ENCODE measurements around the gene SLC25A39. TPM values are rescaled to one million over a fixed set of nuclear protein-coding genes. Genes with fewer than 3 reads are reported as not detected.

The SLC25A39 gene
- total and polyA plus RNA-seq, 9 of the 15 experiments (the other 6 are each of a cell fraction or from before 2014, with no cell fraction given), result 4.8 to 267 (median 140) TPM

DNA sequence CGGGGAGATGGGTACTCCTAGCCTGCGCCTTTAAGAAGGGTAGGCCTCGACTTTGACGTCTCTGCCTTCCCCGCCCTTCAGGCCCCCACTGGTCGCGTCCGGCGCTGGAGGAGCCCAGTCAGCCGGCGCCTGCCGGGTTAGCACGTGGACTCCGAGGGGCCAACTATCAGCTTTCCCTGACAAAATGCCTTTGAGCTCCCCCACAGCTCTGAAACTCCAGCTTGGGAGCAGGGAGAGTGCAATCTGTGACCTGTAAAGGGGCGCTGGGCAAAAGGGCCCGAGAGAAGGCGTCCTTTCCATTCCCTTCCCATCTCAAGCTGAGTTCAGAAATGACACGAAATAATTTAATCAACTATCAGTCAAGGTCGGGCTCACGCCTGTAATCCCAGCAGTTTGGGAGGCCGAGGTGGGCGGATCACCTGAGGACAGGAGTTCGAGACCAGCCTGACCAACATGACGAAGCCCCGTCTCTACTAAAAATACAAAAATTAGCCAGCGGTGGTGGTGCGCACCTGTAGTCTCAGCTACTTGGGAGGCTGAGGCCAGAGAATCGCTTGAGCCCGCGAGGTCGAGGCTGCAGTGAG is 2.3 kb upstream of the SLC25A39 start (continued):
- TF ChIP-seq, protein P1, sequence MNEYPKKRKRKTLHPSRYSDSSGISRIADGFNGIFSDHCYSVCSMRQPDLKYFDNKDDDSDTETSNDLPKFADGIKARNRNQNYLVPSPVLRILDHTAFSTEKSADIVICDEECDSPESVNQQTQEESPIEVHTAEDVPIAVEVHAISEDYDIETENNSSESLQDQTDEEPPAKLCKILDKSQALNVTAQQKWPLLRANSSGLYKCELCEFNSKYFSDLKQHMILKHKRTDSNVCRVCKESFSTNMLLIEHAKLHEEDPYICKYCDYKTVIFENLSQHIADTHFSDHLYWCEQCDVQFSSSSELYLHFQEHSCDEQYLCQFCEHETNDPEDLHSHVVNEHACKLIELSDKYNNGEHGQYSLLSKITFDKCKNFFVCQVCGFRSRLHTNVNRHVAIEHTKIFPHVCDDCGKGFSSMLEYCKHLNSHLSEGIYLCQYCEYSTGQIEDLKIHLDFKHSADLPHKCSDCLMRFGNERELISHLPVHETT (CRISPR knock-in tag; conservative IDR thresholded peaks at IDR 0.05 in 1 of 2, IDR thresholded peaks at IDR 0.05 in 1 of 2), result peak in 1 of 2 experiments; percentile 33; a peak in 1 of 4 replicates
- TF ChIP-seq, protein P2, sequence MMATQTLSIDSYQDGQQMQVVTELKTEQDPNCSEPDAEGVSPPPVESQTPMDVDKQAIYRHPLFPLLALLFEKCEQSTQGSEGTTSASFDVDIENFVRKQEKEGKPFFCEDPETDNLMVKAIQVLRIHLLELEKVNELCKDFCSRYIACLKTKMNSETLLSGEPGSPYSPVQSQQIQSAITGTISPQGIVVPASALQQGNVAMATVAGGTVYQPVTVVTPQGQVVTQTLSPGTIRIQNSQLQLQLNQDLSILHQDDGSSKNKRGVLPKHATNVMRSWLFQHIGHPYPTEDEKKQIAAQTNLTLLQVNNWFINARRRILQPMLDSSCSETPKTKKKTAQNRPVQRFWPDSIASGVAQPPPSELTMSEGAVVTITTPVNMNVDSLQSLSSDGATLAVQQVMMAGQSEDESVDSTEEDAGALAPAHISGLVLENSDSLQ (IDR thresholded peaks at IDR 0.05), result no peak
- TF ChIP-seq TBL1XR1 (IDR thresholded peaks at IDR 0.05; ENCODE audit: low read length in 2 of 2), result no peak
- TF ChIP-seq HDAC8 (tag; IDR thresholded peaks at IDR 0.05), result no peak
- TF ChIP-seq HIVEP1 (CRISPR knock-in tag; IDR thresholded peaks at IDR 0.05), result no peak
- TF ChIP-seq ZSCAN32 (CRISPR knock-in tag; IDR thresholded peaks at IDR 0.05), result no peak
- TF ChIP-seq ZNF445 (CRISPR knock-in tag; IDR thresholded peaks at IDR 0.05; ENCODE audit: low read depth), result no peak
- TF ChIP-seq ZNF316 (IDR thresholded peaks at IDR 0.05), result no peak
- TF ChIP-seq EWSR1 (IDR thresholded peaks at IDR 0.05; ENCODE audit: borderline replicate concordance, low read depth, partially characterized antibody), result no peak
- no peak for TF ChIP-seq RBM34 (IDR thresholded peaks at IDR 0.05; ENCODE audit: borderline replicate concordance, insufficient read depth, low read length)
- TF ChIP-seq, protein P3, sequence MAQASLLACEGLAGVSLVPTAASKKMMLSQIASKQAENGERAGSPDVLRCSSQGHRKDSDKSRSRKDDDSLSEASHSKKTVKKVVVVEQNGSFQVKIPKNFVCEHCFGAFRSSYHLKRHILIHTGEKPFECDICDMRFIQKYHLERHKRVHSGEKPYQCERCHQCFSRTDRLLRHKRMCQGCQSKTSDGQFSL (CRISPR knock-in tag; IDR thresholded peaks at IDR 0.05), result peak; percentile 98
- TF ChIP-seq, protein P3 (tag; IDR thresholded peaks at IDR 0.05), result peak in 1 of 2 experiments; percentile 88; a peak in 1 of 4 replicates
- 0 out of 2 replicates have a peak, but pooled peaks have one; percentile 6 for TF ChIP-seq ADNP (tag; IDR thresholded peaks at IDR 0.05)
- no peak for TF ChIP-seq ZSCAN29 (IDR thresholded peaks at IDR 0.05)
- TF ChIP-seq, protein P4, sequence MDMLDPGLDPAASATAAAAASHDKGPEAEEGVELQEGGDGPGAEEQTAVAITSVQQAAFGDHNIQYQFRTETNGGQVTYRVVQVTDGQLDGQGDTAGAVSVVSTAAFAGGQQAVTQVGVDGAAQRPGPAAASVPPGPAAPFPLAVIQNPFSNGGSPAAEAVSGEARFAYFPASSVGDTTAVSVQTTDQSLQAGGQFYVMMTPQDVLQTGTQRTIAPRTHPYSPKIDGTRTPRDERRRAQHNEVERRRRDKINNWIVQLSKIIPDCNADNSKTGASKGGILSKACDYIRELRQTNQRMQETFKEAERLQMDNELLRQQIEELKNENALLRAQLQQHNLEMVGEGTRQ (CRISPR knock-in tag; IDR thresholded peaks at IDR 0.05), result peak; percentile 79
- TF ChIP-seq SMC3 (conservative IDR thresholded peaks at IDR 0.05; ENCODE audit: insufficient read depth, low read depth, low read length), result no peak
- no peak for TF ChIP-seq CC2D1A (IDR thresholded peaks at IDR 0.05)
- TF ChIP-seq, protein P5, sequence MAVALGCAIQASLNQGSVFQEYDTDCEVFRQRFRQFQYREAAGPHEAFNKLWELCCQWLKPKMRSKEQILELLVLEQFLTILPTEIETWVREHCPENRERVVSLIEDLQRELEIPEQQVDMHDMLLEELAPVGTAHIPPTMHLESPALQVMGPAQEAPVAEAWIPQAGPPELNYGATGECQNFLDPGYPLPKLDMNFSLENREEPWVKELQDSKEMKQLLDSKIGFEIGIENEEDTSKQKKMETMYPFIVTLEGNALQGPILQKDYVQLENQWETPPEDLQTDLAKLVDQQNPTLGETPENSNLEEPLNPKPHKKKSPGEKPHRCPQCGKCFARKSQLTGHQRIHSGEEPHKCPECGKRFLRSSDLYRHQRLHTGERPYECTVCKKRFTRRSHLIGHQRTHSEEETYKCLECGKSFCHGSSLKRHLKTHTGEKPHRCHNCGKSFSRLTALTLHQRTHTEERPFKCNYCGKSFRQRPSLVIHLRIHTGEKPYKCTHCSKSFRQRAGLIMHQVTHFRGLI (CRISPR knock-in tag; IDR thresholded peaks at IDR 0.05), result no peak
- no peak for TF ChIP-seq ZNF324 (CRISPR knock-in tag; IDR thresholded peaks at IDR 0.05)
- TF ChIP-seq ZNF274 (IDR thresholded peaks at IDR 0.05; ENCODE audit: borderline replicate concordance, low read depth, low read length), result no peak
- peak; percentile 97 for TF ChIP-seq BHLHE40 (IDR thresholded peaks at IDR 0.05; ENCODE audit: low read length)
- TF ChIP-seq, protein P6, sequence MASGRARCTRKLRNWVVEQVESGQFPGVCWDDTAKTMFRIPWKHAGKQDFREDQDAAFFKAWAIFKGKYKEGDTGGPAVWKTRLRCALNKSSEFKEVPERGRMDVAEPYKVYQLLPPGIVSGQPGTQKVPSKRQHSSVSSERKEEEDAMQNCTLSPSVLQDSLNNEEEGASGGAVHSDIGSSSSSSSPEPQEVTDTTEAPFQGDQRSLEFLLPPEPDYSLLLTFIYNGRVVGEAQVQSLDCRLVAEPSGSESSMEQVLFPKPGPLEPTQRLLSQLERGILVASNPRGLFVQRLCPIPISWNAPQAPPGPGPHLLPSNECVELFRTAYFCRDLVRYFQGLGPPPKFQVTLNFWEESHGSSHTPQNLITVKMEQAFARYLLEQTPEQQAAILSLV (tag; IDR thresholded peaks at IDR 0.05), result no peak
- TF ChIP-seq SLC30A9 (CRISPR knock-in tag; IDR thresholded peaks at IDR 0.05), result no peak
